ENCODE data around the gene COL4A2. TPM values are rescaled to one million over a fixed set of nuclear protein-coding genes. Genes with fewer than 3 reads are reported as not detected.
A peak's percentile ranks its signal among the peaks of the same experiment; 100 is the strongest.

COL4A2 gene
- total RNA-seq, 4 donors from 2014 or later, result 419 to 931 (median 555) TPM

DNA sequence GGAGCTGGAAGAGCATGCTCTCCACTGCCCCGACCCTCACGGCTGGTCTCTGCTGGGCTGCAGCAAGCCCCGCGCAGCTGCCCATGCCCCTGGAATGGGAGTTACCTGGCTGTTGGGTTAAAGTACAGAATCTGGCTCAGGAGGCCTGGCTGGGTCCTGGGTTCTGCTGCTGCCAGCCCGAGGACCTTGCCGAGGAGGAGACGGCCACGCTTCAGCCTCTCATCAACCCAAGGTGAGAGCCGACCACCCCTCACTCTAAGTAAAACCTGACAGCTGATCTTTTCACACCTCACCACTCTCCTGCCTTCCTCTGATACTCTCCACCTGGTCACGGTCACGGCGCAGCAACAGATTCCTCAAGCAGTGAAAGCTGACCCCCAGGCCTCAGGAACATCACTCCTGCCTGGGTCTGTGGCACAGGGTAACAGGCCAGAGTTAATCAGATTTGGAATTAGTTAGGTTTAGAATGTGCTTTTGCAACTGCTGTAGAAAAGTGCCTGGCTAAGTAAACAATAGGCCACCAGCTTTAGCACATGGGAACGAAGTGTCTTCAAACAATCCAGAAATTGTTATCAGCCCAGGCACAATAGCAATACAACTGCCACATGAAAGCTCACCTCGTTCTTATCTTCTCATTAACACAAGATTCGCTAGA is 233.9 kb downstream of the COL4A2 start:
- 77% methylated on average over 15 of the region's 15 CpGs for WGBS
- peaks cover 44 to 57% (median 50%) of the 10 kb centered on the region in 4 donors for H3K4me1 ChIP-seq

DNA sequence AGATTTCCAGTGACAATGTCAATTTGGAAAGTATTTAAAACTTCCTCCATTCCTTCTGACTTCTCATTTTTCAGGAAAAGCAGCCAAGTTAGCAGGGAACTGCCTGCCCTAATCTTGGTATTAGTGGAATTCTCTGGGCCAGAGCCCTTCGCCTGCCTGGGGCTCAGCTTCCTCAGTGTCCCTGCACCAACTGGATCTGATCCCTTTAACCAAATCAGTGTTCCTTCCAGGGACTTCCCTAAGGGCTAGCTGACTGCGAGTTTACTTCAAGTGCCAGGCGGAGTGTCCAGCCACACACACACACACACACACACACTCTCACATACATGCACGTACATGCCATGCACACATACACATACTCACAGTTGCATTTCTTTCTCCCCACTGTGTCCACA is 234.4 kb downstream of the COL4A2 start:
- Histone ChIP-seq H3K36me3 (no peaks in the 10 kb centered on the region), H3K27ac (replicated peaks in 1 of 4) (peak overlapping the region; percentile 62 to 76 (median 68)), H3K9me3 (no peaks in the 10 kb centered on the region), H3K27me3 (no peaks in the 10 kb centered on the region), H3K4me1 (peaks cover 44 to 59% (median 55%) of the 10 kb centered on the region in 4 donors), H3K4me3 (no peak overlapping the region)
- TF ChIP-seq, protein P1, sequence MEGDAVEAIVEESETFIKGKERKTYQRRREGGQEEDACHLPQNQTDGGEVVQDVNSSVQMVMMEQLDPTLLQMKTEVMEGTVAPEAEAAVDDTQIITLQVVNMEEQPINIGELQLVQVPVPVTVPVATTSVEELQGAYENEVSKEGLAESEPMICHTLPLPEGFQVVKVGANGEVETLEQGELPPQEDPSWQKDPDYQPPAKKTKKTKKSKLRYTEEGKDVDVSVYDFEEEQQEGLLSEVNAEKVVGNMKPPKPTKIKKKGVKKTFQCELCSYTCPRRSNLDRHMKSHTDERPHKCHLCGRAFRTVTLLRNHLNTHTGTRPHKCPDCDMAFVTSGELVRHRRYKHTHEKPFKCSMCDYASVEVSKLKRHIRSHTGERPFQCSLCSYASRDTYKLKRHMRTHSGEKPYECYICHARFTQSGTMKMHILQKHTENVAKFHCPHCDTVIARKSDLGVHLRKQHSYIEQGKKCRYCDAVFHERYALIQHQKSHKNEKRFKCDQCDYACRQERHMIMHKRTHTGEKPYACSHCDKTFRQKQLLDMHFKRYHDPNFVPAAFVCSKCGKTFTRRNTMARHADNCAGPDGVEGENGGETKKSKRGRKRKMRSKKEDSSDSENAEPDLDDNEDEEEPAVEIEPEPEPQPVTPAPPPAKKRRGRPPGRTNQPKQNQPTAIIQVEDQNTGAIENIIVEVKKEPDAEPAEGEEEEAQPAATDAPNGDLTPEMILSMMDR (IDR thresholded peaks at IDR 0.05), result no peak
- TF ChIP-seq EP300 (IDR thresholded peaks at IDR 0.05) (no peak), POLR2AphosphoS5 (IDR thresholded peaks at IDR 0.05) (no peak), POLR2A (IDR thresholded peaks at IDR 0.05; ENCODE audit: low read depth) (no peak)
- no peak for DNase-seq (ENCODE audit: extremely low spot score)
- intact Hi-C loops (cut with DNase I), result no loop called here
- WGBS, result 45% methylated on average over 4 of the region's 4 CpGs

More for the DNA sequence above, 233.9 kb downstream of the COL4A2 start:
- Histone ChIP-seq H3K27ac (replicated peaks in 1 of 4) (peak overlapping the region; percentile 62 to 76 (median 68)), H3K36me3 (no peaks in the 10 kb centered on the region), H3K4me3 (no peak overlapping the region), H3K9me3 (no peaks in the 10 kb centered on the region), H3K27me3 (no peaks in the 10 kb centered on the region)
- TF ChIP-seq EP300 (IDR thresholded peaks at IDR 0.05), result no peak
- no peak for TF ChIP-seq POLR2AphosphoS5 (IDR thresholded peaks at IDR 0.05)
- TF ChIP-seq, protein P1 (IDR thresholded peaks at IDR 0.05), result no peak
- TF ChIP-seq POLR2A (IDR thresholded peaks at IDR 0.05; ENCODE audit: low read depth), result no peak
- DNase-seq (ENCODE audit: extremely low spot score), result no peak
- intact Hi-C loops (cut with DNase I), result no loop called here

DNA sequence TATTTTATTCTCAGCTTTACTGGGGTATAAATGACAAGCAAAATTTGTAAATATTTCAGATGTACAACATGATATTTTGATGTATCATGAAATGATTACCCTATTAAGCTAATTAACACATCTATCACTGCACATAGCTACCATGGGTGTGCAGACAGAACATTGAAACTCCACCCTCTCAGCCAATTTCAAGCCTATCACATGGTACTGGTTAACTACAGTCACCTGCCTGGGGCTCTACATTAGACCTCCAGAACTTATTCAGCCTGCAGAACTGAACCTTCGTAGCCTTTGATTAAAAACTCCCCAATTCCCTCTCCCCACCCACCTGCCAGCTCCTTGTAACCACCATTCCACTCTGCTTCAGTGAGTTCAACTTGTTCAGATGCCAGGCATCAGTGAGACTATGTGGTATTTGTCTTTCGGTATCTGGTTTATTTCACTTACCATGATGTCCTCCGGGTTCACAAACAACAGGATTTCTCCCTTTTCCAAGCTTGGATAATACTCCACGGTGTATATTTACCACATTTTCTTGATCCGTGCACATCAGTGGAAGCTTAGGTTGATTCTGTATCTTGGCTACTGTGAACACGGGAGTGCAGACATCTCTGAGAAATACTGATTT is 235.2 kb downstream of the COL4A2 start:
- Histone ChIP-seq H3K9me3 (no peaks in the 10 kb centered on the region), H3K27ac (replicated peaks in 1 of 4) (peak overlapping the region; percentile 36 to 76 (median 66)), H3K4me3 (no peak overlapping the region), H3K36me3 (no peaks in the 10 kb centered on the region), H3K27me3 (no peaks in the 10 kb centered on the region), H3K4me1 (peaks cover 44 to 65% (median 62%) of the 10 kb centered on the region in 4 donors)
- no peak for DNase-seq (ENCODE audit: extremely low spot score)
- 45% methylated on average over 6 of the region's 6 CpGs for WGBS
- TF ChIP-seq POLR2AphosphoS5 (IDR thresholded peaks at IDR 0.05) (peak in 1 of 2 donors; percentile 36), POLR2A (IDR thresholded peaks at IDR 0.05; ENCODE audit: low read depth) (no peak), EP300 (IDR thresholded peaks at IDR 0.05) (no peak)
- TF ChIP-seq, protein P1 (IDR thresholded peaks at IDR 0.05), result no peak
- intact Hi-C loops (cut with DNase I), result no loop called here

DNA sequence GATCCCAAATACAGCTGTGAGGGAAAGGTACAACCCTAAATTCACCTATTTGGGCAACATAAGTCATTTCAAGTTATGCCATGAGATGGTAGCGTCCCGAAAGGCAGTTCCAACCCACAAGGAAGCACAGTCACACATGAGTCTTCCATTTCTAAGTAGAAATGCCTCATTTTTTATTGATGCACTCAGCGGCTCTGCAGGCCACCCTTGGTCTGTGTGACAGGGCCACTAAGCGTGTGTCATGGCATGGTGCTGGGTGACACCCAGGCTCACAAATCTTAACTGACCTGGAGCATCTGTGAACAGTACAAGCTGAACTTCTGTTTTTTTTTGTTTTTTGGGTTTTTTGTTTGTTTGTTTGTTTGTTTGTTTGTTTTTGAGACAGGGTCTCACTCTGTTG is 239.3 kb downstream of the COL4A2 start:
- H3K27me3 ChIP-seq, result no peaks in the 10 kb centered on the region
- peaks cover 22 to 39% (median 37%) of the 10 kb centered on the region in 4 donors for H3K4me1 ChIP-seq
- 89% methylated on average over 4 of the region's 4 CpGs for WGBS
- H3K36me3 ChIP-seq, result no peaks in the 10 kb centered on the region
- no peaks in the 10 kb centered on the region for H3K9me3 ChIP-seq
- H3K27ac ChIP-seq (replicated peaks in 1 of 4), result peak overlapping the region in 3 of 4 donors; percentile 12 to 63 (median 28)
- TF ChIP-seq, protein P1 (IDR thresholded peaks at IDR 0.05), result no peak
- no peak for TF ChIP-seq POLR2AphosphoS5 (IDR thresholded peaks at IDR 0.05)
- H3K4me3 ChIP-seq, result no peak overlapping the region
- no peak for DNase-seq (ENCODE audit: extremely low spot score)
- intact Hi-C loops (cut with DNase I), result no loop called here

All from esophagus muscularis mucosa (tissue), 4 donors.